Activated naive CD4-positive, alpha-beta T cell treated with anti-CD3 and anti-CD28 coated beads, Interleukin-2, amount 50 U/mL, for 72 hours (primary cell): Measurements from ENCODE around the gene KCP. TPM values are rescaled to one million over a fixed set of nuclear protein-coding genes. Genes with fewer than 3 reads are reported as not detected.

Experiments
- ATAC-seq, 2 donors: fragments of 150-1000 bp; cut with Tn5 transposase; 2 replicates each; pipeline ENCODE4 v1.10.0; 2021; ENCODE audit warnings: mild to moderate bottlenecking in 2 of 2, moderate library complexity in 2 of 2
- DNase-seq, 2 donors: peaks; one replicate each; pipeline ENCODE4 v3.0.0; 2021 to 2022; ENCODE audit warnings: low spot score in 2 of 2
- H3K27ac Mint-ChIP-seq, 2 donors: one replicate each; pipeline ENCODE4 v1.8.0; 2022; ENCODE audit warnings: mild to moderate bottlenecking in 2 of 2, mixed read lengths in 2 of 2
- H3K36me3 Mint-ChIP-seq, 2 donors: one replicate each; pipeline ENCODE4 v1.8.0; 2022; ENCODE audit warnings: mixed read lengths in 2 of 2
- H3K9me3 Mint-ChIP-seq, 2 donors: one replicate each; pipeline ENCODE4 v1.8.0; 2022; ENCODE audit warnings: mixed read lengths in 2 of 2
- total RNA-seq, 2 donors: library from RNA; stranded (reverse); gene quantifications; one replicate each; pipeline ENCODE4 v1.2.3, GENCODE V29; 2022

KCP gene
- total RNA-seq, 2 donors from 2014 or later = 0.16 TPM

DNA sequence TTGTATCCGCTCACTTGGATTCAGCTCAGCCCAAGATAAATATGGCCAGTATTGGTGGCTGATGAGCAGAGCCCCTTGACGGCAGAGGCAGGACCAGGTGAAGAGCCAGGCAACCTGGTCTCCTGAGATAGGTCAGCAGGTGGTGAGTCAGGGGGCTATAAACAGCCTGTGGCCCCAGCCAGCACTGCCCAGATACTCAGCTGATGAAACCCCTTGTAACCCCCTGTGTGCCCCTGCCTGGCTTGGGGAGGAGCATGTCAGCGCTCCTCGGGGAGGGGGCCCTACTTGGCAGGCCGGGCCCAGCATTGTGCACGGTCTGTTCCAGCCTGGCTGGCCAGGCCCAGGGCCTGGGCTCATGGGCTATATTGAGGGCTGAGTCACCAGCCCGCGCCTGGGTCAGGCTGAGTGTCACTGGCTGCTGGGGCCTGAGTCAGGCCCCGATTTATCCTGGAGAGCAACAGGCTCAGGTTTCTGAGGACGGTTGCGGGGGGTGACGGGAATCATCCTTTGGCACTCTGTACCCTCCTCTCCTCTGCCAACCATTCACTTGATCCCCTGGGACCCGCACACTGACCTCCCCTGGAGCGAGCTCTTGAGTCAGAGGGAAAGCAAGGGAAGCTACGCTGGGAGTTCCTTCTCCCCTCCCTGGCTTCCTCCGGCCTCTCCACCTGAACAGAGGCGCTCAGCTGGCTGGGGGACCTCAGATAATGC, 83.1 kb downstream of the KCP start:
- DNase-seq (no peak), ATAC-seq (no peak)
- no peaks in the 10 kb centered on the region for H3K9me3 Mint-ChIP-seq
- no peaks in the 10 kb centered on the region for H3K36me3 Mint-ChIP-seq
- H3K27ac Mint-ChIP-seq = no peak overlapping the region

DNA sequence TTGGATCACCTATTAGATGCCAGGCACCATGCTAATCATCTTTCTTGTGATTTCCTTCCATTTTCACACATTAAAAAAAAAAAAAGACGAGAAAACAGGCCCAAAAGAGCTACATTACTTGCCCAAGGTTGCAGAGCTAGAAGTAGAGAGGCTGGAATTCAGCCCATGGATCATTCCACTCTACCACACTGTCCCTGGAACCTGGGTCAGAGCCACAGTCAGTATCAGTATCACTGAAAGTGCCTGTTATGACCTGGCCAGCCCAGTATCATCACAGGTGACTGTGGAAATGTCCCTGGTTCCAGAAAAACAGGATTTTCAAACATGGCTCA, 83.6 kb downstream of the KCP start:
- DNase-seq (no peak), ATAC-seq (no peak)
- no peaks in the 10 kb centered on the region for H3K36me3 Mint-ChIP-seq
- no peak overlapping the region for H3K27ac Mint-ChIP-seq
- H3K9me3 Mint-ChIP-seq = no peaks in the 10 kb centered on the region

Other genes starting within 250 kb of the KCP start
- gene GARIN1A, start 238.4 kb downstream of the KCP start, total RNA-seq = 1 to 10 TPM in 1 of 2 donors, under 1 TPM in 1; 0.14 to 1.1 TPM
- gene CALU, start 171.3 kb downstream of the KCP start, total RNA-seq = 10 to 100 TPM; 28.6 to 48.9 TPM
- gene OPN1SW, start 134.9 kb downstream of the KCP start, total RNA-seq = not detected
- gene CCDC136, start 118.7 kb downstream of the KCP start, total RNA-seq = 10 to 100 TPM in 1 of 2 donors, 1 to 10 TPM in 1; 6.7 to 20.3 TPM
- gene FLNC, start 80.3 kb downstream of the KCP start, total RNA-seq = under 1 TPM; 0.02 to 0.14 TPM
- gene ATP6V1F, start 47.9 kb downstream of the KCP start, total RNA-seq = 100 to 1,000 TPM; 104 to 113 TPM
- 1 to 10 TPM; 6.1 to 9.7 TPM for gene IRF5, start 27.2 kb upstream of the KCP start, total RNA-seq
- 10 to 100 TPM; 60.4 to 67.3 TPM for gene TNPO3, start 144.4 kb upstream of the KCP start, total RNA-seq
- 1 to 10 TPM; 4.2 to 8.1 TPM for gene TSPAN33, start 234.0 kb upstream of the KCP start, total RNA-seq